ENCODE results near the gene LRRC56.

The LRRC56 gene

DNA sequence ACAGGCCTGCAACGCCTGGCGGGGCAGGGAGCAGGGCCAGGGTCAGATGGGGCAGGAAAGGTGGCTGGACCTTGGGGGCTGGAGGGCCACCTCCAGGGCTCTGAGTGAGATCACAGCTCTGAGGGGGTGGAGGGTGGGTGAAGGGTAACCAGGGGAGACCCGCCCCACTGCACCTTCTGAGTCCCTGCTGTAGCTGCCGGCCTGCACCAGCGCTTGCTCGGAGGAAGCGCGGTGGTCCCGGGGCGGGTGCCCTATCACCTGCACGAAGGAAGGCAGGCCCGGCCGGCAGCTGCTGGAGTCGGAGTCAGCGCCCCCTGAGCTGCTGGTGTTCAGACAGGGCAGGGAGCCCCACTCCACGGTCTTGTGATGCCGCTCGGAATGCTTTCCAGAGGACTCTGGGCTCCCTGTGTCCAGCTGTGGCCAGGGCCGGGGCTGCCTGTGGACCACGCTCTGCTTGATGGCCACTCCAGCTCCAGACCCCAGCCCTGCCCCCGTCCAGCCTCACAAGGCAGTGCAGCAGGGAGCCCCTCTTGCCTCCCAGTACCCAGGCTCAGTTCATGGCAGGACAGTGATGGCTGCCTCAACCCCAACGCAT is 19.4 kb downstream of the LRRC56 start:
- TF ChIP-seq, protein P1, sequence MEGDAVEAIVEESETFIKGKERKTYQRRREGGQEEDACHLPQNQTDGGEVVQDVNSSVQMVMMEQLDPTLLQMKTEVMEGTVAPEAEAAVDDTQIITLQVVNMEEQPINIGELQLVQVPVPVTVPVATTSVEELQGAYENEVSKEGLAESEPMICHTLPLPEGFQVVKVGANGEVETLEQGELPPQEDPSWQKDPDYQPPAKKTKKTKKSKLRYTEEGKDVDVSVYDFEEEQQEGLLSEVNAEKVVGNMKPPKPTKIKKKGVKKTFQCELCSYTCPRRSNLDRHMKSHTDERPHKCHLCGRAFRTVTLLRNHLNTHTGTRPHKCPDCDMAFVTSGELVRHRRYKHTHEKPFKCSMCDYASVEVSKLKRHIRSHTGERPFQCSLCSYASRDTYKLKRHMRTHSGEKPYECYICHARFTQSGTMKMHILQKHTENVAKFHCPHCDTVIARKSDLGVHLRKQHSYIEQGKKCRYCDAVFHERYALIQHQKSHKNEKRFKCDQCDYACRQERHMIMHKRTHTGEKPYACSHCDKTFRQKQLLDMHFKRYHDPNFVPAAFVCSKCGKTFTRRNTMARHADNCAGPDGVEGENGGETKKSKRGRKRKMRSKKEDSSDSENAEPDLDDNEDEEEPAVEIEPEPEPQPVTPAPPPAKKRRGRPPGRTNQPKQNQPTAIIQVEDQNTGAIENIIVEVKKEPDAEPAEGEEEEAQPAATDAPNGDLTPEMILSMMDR (conservative IDR thresholded peaks at IDR 0.05; ENCODE audit: low read depth): no peak
- DNase-seq (ENCODE audit: low spot score): no peak
- POLR2A ChIA-PET (ENCODE audit: low non-redundant PET): no interaction called here
- H3K27ac ChIP-seq: 0 out of 2 replicates have a peak overlapping the region, but pooled peaks have one; percentile 9
- CTCF ChIA-PET: interaction anchor here (0.5 to 1.1 kb wide), 4 partner anchors 19 to 258 kb away, joined by 3 read pairs; partner anchors contain the start of gene PHRF1

DNA sequence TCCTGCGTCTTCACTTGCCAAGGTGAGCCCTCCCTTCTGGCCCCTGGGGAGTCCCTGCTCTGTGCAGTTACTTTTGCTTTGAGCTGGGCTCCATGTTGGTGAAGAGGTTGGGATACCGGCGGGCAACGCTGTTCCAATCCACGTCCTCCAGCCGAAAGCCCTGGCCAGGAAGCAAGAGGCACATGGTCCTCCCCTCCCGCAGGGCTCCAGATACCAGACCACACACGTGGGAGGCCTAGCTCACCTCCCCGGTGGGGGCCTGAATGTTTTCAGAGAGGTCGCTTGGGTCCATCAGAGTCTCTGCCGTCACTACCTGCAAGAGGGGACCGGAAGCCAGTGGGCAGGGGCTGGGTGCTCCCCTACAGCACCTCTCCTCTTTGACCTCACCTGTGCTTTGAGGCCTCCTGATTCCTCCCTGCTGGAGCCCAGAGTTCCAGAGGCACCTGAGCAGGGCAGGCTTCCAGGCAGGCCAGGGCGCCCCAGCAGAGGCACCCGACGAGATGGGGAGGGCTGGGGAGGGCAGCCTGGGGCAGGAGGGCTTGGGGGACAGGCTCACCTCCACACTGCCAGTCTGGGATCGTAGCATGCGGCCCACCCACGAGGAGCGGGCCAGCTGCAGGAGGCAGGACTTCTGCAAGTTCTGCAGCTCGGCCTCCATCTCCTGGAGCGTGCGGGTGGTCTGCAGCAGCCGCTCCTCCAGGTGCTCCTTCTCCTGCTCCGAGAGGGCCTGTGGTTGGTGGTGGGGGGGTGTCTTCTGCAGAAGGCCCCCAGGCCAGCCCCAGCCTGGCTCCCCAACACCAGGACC is 20.2 kb downstream of the LRRC56 start:
- POLR2A ChIA-PET (ENCODE audit: low non-redundant PET): no interaction called here
- H3K27ac ChIP-seq: 0 out of 2 replicates have a peak overlapping the region, but pooled peaks have one; percentile 9
- TF ChIP-seq, protein P1 (conservative IDR thresholded peaks at IDR 0.05; ENCODE audit: low read depth): no peak
- no peak for DNase-seq (ENCODE audit: low spot score)
- CTCF ChIA-PET: interaction anchor here (0.6 kb wide), 1 partner anchor 257 kb away, joined by 3 read pairs; no protein-coding TSS in a partner anchor

DNA sequence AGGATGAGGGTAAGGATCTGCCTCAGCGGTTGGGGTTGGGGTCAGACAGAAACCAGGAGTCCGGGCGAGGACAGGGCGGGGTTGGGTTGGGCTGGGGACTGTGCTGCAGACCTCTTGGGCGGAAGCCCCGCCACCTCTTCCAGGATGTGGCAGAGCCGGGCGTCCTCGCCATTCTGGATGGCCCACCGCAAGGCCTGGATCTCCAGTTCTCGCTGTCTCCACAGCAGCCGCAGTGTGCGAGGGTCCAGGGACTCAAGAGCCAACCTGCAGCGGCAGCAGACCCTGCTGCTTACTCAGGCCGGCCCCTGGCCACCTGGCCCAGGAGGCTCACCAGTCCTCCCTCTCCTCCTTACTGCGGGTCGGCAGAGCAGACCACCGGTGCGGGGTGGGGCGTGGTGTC is 21.2 kb downstream of the LRRC56 start:
- CTCF ChIA-PET: no interaction called here
- POLR2A ChIA-PET (ENCODE audit: low non-redundant PET): no interaction called here
- DNase-seq (ENCODE audit: low spot score): no peak
- no peak overlapping the region for H3K27ac ChIP-seq
- TF ChIP-seq, protein P1 (conservative IDR thresholded peaks at IDR 0.05; ENCODE audit: low read depth): no peak

DNA sequence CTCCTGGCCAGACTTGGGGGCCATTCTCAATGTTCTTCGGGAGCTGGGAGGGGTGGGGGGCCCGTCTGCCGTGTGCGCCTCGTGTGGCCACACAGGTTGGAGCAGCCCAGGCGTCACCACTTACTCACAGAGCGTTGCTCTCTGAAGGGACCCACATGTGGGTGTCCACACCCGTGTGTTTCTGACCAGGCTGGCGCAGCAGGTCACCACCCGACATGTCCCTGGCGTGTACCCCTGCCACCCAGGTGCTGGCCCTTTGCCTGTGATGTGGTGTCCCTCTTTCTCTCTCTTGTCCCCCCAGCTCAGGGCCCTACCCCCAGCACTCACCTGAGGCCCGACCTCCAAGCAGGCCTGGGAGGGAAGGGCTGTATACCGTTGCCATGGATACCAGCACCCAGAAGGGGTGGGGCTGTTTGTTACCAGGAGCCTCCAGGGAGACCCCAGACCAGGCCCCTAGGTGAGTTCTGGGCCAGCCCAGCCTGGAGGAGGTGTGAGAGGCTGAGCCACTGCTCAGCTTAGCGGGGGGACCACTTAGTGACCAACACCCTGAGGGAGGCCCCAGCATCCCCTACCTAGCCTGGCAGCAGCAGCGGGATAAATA is 21.8 kb downstream of the LRRC56 start:
- TF ChIP-seq, protein P1 (conservative IDR thresholded peaks at IDR 0.05; ENCODE audit: low read depth): no peak
- DNase-seq (ENCODE audit: low spot score): no peak
- peak overlapping the region; percentile 89; the same call in 1 of the 2 replicates for H3K27ac ChIP-seq
- POLR2A ChIA-PET (ENCODE audit: low non-redundant PET): interaction anchor here (1.0 kb wide), 1 partner anchor 17 kb away, joined by 3 read pairs; the partner anchor contains the start of gene PHRF1
- CTCF ChIA-PET: no interaction called here

DNA sequence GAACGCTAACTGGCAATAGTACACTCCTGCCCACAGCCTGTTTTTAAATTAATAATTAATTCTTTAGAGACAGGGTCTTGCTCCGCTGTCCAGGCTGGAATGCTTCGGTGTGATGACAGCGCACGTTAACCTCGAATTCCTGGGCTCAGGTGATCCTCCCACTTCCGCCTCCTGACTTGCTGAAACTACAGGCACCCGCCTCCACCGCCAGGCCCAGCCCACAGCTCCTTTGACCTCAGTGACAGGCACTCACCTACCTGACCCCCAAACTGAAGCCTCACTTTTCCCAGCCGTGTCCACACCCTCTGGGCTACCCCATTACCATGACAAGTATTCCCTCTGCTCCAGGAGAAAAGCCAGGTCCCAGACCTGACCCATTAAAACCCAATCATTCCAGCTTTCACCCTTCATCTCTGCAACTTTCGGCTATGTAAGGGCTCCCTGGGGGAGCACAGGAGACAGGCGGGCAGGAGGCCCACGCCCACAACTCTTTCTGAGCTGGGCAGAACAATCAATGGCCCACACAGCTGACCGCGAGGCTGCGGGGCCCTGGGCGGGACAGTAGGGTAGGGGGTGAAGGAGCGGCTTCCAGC is 22.5 kb downstream of the LRRC56 start:
- TF ChIP-seq, protein P1 (conservative IDR thresholded peaks at IDR 0.05; ENCODE audit: low read depth): no peak
- H3K27ac ChIP-seq: peak overlapping the region; percentile 89
- DNase-seq (ENCODE audit: low spot score): no peak
- POLR2A ChIA-PET (ENCODE audit: low non-redundant PET): interaction anchor here (1.0 kb wide), 1 partner anchor 16 kb away, joined by 3 read pairs; the partner anchor contains the start of gene PHRF1
- CTCF ChIA-PET: no interaction called here
